HG03460 (cell line): Measurements from ENCODE around the gene DBNL.

ENCODE experiments used
- ATAC-seq: cut with Tn5 transposase; IDR thresholded peaks from one replicate; pipeline ENCODE4 v1.9.1; 2021; ENCODE audit not compliant: unreplicated experiment

Gene DBNL

GRCh38 chr7:44097064-44097932 is 52.8 kb downstream of the DBNL start:
- ATAC-seq, result peak; percentile 66

DNA sequence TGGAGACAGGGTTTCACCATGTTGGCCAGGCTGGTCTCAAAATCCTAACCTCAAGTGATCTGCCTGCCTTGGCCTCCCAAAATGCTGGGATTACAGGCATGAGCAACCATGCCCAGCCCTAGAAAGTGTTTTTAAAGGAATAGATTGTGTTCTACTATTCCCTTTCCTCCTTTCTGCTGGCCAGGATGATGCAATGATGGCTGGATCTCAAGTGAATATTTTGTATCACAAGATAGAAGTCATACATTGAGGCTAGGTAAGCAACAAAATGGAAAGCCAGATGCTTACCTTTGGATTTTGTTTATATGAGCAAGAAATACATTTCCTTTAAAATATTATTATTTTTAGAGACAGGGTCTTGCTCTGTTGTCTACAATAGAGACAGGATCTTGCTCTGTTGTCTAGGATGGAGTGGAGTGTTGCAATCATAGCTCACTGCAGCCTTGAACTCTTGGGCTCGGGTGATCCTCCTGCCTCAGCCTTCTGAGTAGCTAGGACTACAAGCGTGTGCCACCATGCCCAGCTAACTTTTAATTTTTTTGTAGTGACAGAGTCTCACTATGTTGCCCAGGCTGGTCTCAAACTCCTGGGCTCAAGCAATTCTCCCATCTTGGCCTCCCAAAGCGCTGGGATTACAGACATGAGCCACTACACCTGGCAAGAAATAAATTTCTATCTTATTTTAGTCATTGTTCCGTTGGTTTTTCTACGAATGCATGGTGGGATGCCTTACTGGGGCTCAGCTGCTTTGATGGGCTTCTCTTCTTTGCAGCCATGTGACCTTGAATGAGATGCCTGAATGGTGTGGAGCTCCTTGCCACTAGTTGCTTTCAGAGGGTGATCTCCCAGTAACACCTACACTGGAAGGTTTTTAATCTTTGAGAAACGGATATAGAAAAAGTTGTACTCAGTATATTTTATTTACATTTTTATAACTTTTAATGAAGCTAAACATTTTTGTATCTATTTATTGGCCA is 53.9 kb downstream of the DBNL start:
- ATAC-seq, result no peak

DNA sequence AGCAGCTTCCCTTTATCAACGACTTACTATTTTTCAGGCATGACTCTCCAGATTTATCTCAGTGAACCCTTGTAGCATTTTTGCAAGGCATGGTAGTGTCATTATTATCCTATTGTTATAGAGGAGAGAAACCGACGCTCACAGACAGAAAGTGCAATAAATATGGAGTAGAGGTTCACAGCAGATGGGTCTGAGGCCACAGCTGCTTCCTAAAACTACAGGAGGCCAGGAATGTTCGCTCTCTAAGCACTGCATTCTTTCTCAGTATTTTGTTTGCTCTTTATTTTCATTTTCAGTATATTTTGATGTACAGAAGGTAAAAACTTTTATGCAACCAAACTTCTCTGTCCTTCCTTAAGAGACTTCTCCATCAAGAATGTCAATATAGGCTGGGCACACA is 55.2 kb downstream of the DBNL start:
- no peak for ATAC-seq

- ATAC-seq, result no peak
Measured at GRCh38 chr7:44100458-44101302, 56.2 kb downstream of the DBNL start.

DNA sequence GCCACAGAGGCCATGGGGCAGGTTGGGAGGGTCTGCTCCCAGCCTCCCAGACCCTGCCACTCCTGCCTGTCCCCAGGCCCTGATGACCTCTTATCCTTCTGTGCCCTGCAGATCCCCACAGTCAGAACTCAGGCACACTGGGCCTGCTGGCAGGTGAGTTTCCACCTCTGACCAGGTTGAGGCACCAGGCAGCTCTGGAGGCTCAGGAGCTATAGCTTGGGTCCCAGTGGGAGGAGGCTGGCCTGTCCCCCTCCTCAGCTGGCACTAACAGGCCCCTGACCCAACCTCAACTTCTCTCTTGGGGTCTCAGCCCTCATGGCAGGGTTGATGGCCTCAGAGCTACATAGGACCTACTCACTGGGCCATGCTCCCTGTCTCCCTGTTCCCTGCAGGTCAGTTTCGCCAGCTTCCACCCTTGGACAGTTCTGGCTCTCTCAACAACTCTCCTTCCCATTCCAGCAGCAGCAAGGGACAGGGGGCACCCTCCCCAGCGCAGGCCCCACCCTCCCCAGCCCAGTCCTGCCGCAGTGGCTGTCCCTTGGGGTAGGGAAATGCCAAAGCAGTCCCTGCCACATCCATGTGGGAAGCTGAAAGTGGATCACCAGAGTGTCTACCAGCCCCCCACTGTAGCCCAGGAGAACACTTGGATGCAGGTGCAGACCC is 56.9 kb downstream of the DBNL start:
- no peak for ATAC-seq

DNA sequence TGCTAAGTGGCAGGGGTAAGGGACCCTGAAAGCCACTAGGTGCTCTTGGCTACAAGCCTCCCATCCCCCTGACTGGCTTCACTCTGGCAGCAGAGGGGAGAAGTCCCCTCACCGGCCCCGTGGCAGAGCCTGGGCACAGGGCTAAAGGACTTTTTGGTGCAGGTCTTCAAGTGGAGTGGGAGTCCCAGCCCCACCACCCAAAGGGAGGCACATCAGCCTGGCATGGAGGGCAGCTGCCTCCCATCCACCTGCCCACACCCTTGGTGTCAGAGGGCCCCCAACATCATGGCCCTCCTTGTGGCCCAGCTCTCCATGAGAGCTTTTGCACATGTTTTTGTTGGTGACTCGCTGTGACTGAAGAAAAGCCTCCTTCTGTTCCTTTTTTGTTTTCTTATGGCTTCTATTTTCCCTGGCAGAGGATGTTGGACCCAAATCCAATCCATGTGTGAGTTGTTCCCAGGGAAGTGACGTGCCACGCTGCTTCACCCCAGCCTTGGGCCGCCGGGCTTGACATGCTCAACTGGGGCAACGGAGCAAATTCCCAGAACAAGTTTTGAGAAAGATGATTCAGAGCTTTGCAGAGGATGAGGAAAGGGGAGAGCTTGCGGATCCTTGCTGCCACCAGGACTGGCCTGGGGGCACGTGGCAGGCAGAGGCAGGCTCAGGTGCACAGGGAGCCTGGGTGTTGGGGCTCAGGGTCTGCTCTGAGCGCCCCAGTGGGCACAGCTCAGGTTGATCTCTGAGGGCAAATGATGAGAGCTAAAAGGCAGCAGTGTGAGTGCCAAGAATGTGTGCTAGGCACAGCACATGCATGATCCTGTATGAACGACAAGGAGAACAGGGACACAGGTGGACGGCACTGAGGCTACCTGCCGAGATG is 57.7 kb downstream of the DBNL start:
- no peak for ATAC-seq

DNA sequence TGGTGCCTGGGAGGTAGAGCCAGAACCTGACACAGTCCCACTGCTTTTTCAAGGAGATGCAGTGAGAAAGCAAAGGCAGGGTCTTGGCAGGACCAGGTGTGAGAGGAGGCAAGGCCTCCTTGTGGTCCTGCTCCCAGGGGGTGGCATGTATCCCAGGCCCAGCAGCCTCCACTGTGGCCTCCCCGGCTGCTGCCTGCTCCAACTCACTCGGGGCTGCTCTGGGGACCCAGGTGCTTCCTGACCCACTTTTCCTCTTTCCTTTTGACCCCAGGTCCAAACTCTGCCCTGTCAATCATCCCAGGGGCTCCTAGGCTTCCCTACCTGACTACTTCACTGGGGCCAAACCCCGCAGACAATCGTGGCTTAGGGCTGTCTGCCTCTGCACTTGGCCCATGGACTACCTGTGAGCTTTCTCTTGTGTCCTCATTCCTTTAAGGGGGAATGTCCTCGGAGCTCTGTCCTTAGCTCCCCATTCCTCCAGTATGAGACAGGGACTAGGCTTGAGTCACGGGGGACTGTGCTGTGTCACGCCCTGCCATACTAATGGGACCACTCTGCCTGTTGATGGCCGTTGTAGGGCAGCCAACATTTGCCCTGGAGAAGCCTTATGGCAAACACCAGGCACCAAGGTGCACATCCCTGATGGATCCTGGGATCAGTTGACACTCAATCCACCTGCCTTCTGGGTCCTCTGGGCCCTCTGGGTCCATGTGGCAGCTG is 58.5 kb downstream of the DBNL start:
- ATAC-seq, result no peak

DNA sequence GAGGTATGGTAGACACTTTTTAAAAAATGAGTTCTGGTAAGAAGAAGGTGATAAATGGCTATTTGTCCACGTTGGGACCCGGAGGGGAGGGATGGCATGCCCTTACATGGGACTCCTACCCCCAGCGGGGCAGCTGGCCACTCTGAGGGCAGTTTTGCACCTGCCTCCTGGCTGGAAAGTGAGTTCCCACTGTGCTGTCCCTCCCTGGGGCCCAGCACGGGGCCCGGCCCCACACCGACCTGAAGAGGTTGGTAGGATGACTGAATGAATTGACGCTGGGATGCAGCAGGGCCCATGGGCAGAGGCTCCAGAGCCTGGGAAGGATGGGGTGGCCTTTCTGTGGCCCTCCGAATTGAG is 59.0 kb downstream of the DBNL start:
- no peak for ATAC-seq

GRCh38 chr7:44103923-44104859 is 59.7 kb downstream of the DBNL start, which contains the start of gene AEBP1:
TSS of gene AEBP1 (plus strand) at chr7:44104345. CDS start at chr7:44104666, 321 bp downstream.
- ATAC-seq, result no peak

DNA sequence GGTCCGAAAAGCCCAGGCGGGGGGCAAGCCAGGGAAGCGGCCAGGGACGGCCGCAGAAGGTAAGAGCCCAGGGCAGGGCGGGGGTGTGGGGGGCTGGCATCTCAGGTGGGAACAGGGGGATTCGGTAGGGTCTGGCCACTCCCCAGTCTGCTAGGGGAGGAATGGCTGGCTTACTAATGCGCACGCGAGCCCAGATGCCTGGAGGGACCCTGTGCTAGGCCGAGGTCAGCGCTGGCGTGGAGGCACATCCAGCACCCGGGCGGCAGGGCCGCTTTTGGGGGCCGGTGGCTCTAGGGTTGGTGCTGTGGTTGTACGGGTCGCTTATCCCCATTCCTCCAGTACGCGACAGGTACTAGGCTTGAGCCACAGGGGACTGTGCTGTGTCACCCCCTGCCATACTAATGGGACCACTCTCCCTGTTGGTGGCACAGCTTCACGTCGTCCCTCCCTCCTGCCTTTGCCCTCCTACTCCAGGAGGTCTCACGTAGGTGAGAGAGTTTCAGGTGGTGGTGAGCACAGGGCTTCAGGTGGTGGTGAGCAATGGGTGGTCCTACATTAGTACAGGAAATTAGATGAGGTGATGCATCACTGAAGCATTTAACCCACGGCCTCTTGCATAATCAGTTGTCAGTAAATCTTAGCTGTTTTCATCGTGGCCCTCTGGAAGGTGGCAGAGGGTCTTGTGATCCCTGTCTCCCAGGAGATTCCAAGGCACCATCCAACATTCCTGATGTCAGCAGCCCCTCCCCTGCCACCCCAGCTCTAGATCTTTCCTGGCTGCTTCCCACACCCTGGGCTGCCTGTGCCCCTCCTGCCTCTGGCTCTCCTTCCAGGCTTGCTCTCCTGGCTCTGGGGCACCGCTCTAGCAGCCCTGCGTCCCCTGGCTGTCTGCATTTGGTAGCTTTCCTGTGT is 60.6 kb downstream of the DBNL start:
- ATAC-seq, result no peak

DNA sequence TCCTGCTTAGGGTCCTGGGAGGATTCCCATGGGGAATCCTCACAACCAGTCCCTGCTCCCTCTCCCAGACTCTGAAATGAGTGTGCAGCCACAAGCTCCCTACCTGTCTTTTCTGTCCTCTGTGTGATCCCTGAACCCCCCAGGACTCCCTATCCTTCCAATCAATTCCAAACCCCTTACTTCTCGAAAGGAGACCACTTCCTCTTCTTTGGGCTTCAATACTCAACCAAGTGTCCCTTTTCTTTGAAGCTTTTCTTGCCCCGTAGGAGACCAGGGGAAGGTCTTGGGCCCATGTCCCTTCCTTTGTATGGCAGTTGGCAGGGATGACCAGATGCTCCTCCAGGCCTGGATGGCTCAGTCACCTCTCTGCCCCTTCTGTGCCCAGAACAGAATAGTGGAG is 61.3 kb downstream of the DBNL start:
- no peak for ATAC-seq

DNA sequence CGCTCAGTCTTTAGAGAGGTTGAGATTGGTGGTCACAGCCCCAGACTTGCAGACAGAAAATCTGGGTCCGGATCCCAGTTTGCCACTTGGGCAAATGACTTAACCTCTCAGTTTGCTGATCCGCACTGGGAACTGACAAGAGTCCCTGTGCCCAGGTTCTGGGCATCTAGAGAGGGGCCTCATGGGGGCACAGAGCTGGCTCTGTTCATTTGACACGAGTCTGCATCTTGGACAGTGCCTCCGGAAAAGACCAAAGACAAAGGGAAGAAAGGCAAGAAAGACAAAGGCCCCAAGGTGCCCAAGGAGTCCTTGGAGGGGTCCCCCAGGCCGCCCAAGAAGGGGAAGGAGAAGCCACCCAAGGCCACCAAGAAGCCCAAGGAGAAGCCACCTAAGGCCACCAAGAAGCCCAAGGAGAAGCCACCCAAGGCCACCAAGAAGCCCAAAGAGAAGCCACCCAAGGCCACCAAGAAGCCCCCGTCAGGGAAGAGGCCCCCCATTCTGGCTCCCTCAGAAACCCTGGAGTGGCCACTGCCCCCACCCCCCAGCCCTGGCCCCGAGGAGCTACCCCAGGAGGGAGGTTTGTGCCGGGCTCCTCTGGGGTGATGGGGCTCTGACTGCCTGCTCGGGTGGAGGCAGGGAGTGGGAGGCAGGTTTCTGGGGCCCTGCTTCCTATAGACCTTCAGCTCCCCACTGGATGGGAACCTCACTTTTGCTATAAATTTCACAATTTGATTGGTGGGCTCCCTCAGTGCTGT is 62.0 kb downstream of the DBNL start:
- no peak for ATAC-seq

GRCh38 chr7:44107116-44107960 is 62.8 kb downstream of the DBNL start:
- ATAC-seq, result no peak

DNA sequence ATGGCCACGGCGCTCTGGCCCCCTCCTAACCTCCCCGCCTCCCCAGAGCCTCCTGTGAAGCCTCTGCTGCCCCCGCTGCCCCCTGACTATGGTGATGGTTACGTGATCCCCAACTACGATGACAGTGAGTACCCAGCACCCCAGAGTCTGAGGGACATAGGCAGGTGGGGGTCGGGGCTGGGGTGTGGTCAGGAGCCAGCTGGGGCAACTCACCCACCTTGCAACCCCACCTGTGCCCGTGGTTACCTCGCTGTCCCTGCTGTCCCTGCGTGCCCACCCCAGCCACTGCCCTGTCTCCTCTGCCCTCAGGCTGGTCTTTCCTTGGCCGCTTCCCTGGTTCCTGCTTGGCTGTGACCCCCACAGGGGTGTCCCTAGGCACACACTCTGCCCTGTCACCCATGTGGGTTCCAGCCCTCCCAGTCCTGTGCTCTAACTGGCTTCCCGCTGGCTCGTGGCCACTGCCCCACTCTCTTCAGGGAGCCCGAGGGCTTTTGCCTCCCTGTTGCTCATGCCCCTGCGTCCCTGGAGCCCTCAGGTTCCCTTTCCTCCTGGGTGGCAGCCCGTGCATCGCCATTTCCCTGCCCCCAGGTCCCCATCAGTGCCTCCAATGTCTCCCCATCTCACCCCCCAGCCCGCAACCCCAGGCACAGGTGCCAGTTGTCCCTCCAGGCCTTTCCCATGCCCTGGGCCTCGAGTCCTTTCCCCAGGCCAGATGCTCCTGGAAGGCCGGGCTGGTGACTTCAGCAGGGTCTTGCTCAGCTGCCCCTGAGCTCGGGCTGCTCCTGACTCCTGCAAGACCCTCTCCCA is 63.7 kb downstream of the DBNL start:
- ATAC-seq, result no peak
